K562 (cell line): Measurements from ENCODE around the gene DOCK7. TPM values are rescaled to one million over a fixed set of nuclear protein-coding genes. Genes with fewer than 3 reads are reported as not detected.

Source experiments
- ATAC-seq: fragments of 200-7000 bp; cut with Tn5 transposase; 3 replicates; pipeline ENCODE4 v1.9.1; 2020; ENCODE audit warnings: moderate library complexity
- BruUV-seq: library from RNA; stranded (reverse); fragments of 400-500 nt; replicated peaks from 2 replicates; lab custom pipeline; 2021; lab: Mats Ljungman, UMichigan
- CTCF ChIA-PET: fragments of 300-600 bp; formaldehyde crosslinking; extraction: SDS; loops from one replicate; lab custom pipeline; 2021; ENCODE audit warnings: low intra/inter-chr PET ratio; lab: Yijun Ruan, JAX
- POLR2A ChIA-PET: fragments of 300-600, 350-650 bp; sonication (Branson Sonifier 250); formaldehyde crosslinking; extraction: SDS; loops from one replicate; lab custom pipeline; 2021; ENCODE audit warnings: antibody characterized with exemption, inconsistent platforms; lab: Yijun Ruan, JAX
- DNase-seq, 4 experiments: peaks; one replicate each; pipeline versions ENCODE4 v3.0.0 to v3.0.0-alpha.2; 2011 to 2018; ENCODE audit warnings: low spot score in 3 of 4, mixed read lengths in 3 of 4; ENCODE audit errors: extremely low read depth in 1 of 4
- FAIRE-seq: peaks from 2 replicates; lab custom pipeline; 2011; peaks lifted over from hg19 to GRCh38; lab: Jason Lieb, UNC
- H2AFZ ChIP-seq: 2 replicates; pipeline ENCODE4 v1.6.0; 2011; ENCODE audit warnings: low read depth, low read length, control low read depth, inconsistent platforms
- H3K27ac ChIP-seq: fragments of 200-600 bp; 3 replicates; pipeline ENCODE4 v1.8.0; 2011; ENCODE audit warnings: low read depth, mild to moderate bottlenecking, control low read depth, inconsistent platforms, low read length, moderate library complexity, mixed read lengths; ENCODE audit errors: extremely low read depth
- H3K27me3 ChIP-seq, 2 experiments: fragments of 300-600 bp in 1 of 2; 2 replicates in 1 of 2; 3 replicates in 1 of 2; pipeline versions ENCODE4 v1.6.0 to v1.8.0; 2011; ENCODE audit warnings: inconsistent platforms in 2 of 2, low read length in 2 of 2, mild to moderate bottlenecking in 1 of 2, mixed read lengths in 1 of 2, moderate library complexity in 1 of 2; ENCODE audit not compliant: control insufficient read depth in 2 of 2, insufficient read depth in 2 of 2
- H3K36me3 ChIP-seq: fragments of 300-600 bp; 3 replicates; pipeline ENCODE4 v1.8.0; 2011; ENCODE audit warnings: mild to moderate bottlenecking, low read length, inconsistent platforms; ENCODE audit not compliant: control insufficient read depth, insufficient read depth
- H3K4me1 ChIP-seq, 2 experiments: fragments of 200-600 bp in 1 of 2; replicated peaks in 1 of 2; 2 replicates in 1 of 2; 3 replicates in 1 of 2; pipeline versions ENCODE4 v1.5.1 to v1.8.0; 2011; ENCODE audit warnings: inconsistent platforms in 2 of 2, low read length in 2 of 2, mild to moderate bottlenecking in 1 of 2, mixed read lengths in 1 of 2, moderate library complexity in 1 of 2; ENCODE audit not compliant: control insufficient read depth in 2 of 2, insufficient read depth in 2 of 2
- H3K4me2 ChIP-seq: 2 replicates; pipeline ENCODE4 v1.6.1; 2011; ENCODE audit warnings: low read length, control low read depth, inconsistent platforms, mixed read lengths; ENCODE audit not compliant: insufficient read depth
- H3K4me3 ChIP-seq: fragments of 200-600 bp; sonication (generic), shearing (Covaris generic); 2 replicates; pipeline ENCODE4 v1.5.1; 2016; ENCODE audit warnings: control low read depth, inconsistent platforms
- H3K79me2 ChIP-seq: fragments of 200-600 bp; 3 replicates; pipeline ENCODE4 v1.8.0; 2011; ENCODE audit warnings: low read length, inconsistent platforms; ENCODE audit not compliant: control insufficient read depth, insufficient read depth
- H3K9ac ChIP-seq, 2 experiments: 2 replicates each; pipeline versions ENCODE4 v1.6.0 to v1.6.1; 2011; ENCODE audit warnings: low read depth in 2 of 2, low read length in 2 of 2, control low read depth in 1 of 2, inconsistent platforms in 1 of 2, mild to moderate bottlenecking in 1 of 2, mixed read lengths in 1 of 2; ENCODE audit not compliant: insufficient read depth in 1 of 2
- H3K9me1 ChIP-seq: one replicate; pipeline ENCODE4 v1.6.0; 2011; ENCODE audit warnings: inconsistent platforms, mild to moderate bottlenecking, low read length, moderate library complexity; ENCODE audit not compliant: control insufficient read depth, insufficient read depth
- H3K9me3 ChIP-seq: replicated peaks from 2 replicates; pipeline ENCODE4 v1.5.1; 2011; ENCODE audit warnings: low read depth, low read length, inconsistent platforms; ENCODE audit not compliant: control insufficient read depth, insufficient read depth
- H4K20me1 ChIP-seq: replicated peaks from 2 replicates; pipeline ENCODE4 v1.6.1; 2011; ENCODE audit warnings: low read length, inconsistent platforms, mixed read lengths; ENCODE audit not compliant: control insufficient read depth, insufficient read depth
- BMI1 ChIP-seq: fragments of 150-350 bp; IDR thresholded peaks from 2 replicates; pipeline ENCODE4 v1.6.1; 2014; ENCODE audit warnings: low read length
- ZNF644 ChIP-seq: fragments of 200-800 bp; sonication (Bioruptor generic); IDR thresholded peaks from 2 replicates; pipeline ENCODE4 v1.6.1; 2016; ENCODE audit warnings: low read depth, missing genetic modification characterization, missing compliant biosample characterization
- WGBS: fragments of 100-300 bp; shearing (Covaris generic); methylation state at CpG from one replicate; pipeline ENCODE4 v1.1.6; 2016; ENCODE audit warnings: low coverage, mixed read lengths; ENCODE audit not compliant: insufficient coverage; ENCODE audit errors: missing lambda C conversion rate; 5-methylcytosine and 5-hydroxymethylcytosine counted together
- in situ Hi-C: fragments of 300-500 bp; cut with MboI; formaldehyde crosslinking; loops from 4 replicates; pipeline ENCODE4 v1.15.0; 2018; ENCODE audit warnings: inconsistent platforms, mixed read lengths
- intact Hi-C: fragments of 100-400 bp; cut with micrococcal nuclease; formaldehyde crosslinking; loops from 2 replicates; pipeline ENCODE4 v1.14.2; 2022
- polyA plus RNA-seq, 8 experiments: library from polyadenylated mRNA; depleted of rRNA in 4 of 8; stranded (reverse) in 5 of 8; unstranded in 3 of 8; fragments of >200 nt; fragmentation: Nextera tagmentation in 2 of 8; fragmentation: Illumina TruSeq in 1 of 8; extraction: Ambion mirVana in 2 of 8; extraction: Trizol in 1 of 8; gene quantifications; 2 replicates each; pipeline versions ENCODE4 v1.2.1 to v1.2.3, GENCODE V29; 2011 to 2014; ENCODE audit warnings: inconsistent platforms in 1 of 8, missing spikeins in 1 of 8
- total RNA-seq, 7 experiments: library from RNA; depleted of rRNA in 6 of 7; stranded (reverse); fragments of >200 nt in 6 of 7; fragmentation: Illumina TruSeq in 2 of 7; extraction: Trizol in 2 of 7; gene quantifications; 2 replicates each; pipeline versions ENCODE4 v1.2.1 to v1.2.3, GENCODE V29; 2011 to 2021; ENCODE audit warnings: low replicate concordance in 1 of 7
- TF ChIP-seq, protein P1 (sequence below), 2 experiments: fragments of 450-650 bp; formaldehyde crosslinking in 1 of 2; IDR thresholded peaks; 2 replicates each; pipeline versions ENCODE4 v1.4.0 to v1.6.1; 2014 to 2020; ENCODE audit warnings: mild to moderate bottlenecking in 2 of 2, borderline replicate concordance in 1 of 2, low read depth in 1 of 2

DOCK7 gene
- total and polyA plus RNA-seq, 9 of the 15 experiments (the other 6 are each of a cell fraction or from before 2014, with no cell fraction given) = 4.9 to 35.1 (median 12.6) TPM

DNA sequence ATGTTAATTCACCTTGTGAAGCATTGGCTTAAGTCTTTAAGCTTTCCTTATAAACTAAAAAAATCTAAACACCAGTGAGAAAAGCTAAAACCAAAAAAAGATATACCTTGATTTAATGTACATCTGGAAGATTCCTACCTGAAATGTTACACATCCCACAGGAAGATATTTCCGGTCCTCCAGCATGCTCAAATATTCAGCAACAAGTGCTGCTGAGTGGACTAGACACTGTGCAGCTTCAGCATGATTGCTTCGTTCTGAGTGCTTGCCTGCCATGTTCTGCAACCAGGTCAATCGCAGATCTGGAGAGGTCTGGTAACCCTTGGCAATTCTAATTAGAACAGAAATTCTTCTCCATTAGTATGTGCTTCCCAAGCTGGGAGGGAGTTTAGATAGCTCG, 194.0 kb downstream of the DOCK7 start (continued):
- TF ChIP-seq, protein P1, sequence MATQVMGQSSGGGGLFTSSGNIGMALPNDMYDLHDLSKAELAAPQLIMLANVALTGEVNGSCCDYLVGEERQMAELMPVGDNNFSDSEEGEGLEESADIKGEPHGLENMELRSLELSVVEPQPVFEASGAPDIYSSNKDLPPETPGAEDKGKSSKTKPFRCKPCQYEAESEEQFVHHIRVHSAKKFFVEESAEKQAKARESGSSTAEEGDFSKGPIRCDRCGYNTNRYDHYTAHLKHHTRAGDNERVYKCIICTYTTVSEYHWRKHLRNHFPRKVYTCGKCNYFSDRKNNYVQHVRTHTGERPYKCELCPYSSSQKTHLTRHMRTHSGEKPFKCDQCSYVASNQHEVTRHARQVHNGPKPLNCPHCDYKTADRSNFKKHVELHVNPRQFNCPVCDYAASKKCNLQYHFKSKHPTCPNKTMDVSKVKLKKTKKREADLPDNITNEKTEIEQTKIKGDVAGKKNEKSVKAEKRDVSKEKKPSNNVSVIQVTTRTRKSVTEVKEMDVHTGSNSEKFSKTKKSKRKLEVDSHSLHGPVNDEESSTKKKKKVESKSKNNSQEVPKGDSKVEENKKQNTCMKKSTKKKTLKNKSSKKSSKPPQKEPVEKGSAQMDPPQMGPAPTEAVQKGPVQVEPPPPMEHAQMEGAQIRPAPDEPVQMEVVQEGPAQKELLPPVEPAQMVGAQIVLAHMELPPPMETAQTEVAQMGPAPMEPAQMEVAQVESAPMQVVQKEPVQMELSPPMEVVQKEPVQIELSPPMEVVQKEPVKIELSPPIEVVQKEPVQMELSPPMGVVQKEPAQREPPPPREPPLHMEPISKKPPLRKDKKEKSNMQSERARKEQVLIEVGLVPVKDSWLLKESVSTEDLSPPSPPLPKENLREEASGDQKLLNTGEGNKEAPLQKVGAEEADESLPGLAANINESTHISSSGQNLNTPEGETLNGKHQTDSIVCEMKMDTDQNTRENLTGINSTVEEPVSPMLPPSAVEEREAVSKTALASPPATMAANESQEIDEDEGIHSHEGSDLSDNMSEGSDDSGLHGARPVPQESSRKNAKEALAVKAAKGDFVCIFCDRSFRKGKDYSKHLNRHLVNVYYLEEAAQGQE (IDR thresholded peaks at IDR 0.05; ENCODE audit: borderline replicate concordance) = no peak
- TF ChIP-seq, protein P1 (CRISPR knock-in tag; IDR thresholded peaks at IDR 0.05; ENCODE audit: low read depth) = no peak

DNA sequence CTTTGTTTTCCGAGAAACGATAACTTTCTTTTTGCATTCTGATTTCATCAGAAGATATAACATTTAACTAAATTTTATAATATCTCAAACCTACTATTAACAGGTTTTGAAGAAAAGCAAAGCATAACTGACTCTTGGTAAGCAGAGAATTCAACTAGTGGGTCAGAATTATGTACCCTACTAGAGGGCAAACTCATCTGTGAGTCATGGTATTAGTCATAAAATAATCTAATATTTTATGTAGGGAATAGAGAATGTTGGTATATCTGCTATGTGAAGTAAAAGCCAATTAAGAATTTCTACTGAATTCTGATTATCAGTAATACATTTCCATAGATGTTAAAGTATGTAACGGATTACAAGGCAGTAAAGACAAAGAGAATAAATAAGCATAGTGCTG, 194.5 kb downstream of the DOCK7 start:
- BruUV-seq = no TSS peak

More for the DNA sequence above, 194.5 kb downstream of the DOCK7 start:
- WGBS = 92% methylated on average over 3 of the region's 3 CpGs
- no peak for TF ChIP-seq ZNF644 (tag)
- no peak for TF ChIP-seq BMI1
- no peak overlapping the region for H3K9ac ChIP-seq
- POLR2A ChIA-PET = no interaction called here
- H3K4me1 ChIP-seq = no peaks in the 10 kb centered on the region
- no peak overlapping the region for H3K4me3 ChIP-seq
- no peaks in the 10 kb centered on the region for H3K27me3 ChIP-seq
- FAIRE-seq = no peak
- H2AFZ ChIP-seq = no peak overlapping the region
- no peak overlapping the region for H3K4me2 ChIP-seq
- in situ Hi-C loops = no loop called here
- H3K27ac ChIP-seq = no peak overlapping the region
- CTCF ChIA-PET = no interaction called here
- H3K79me2 ChIP-seq = no peaks in the 10 kb centered on the region
- H3K9me1 ChIP-seq = no peaks in the 10 kb centered on the region
- ATAC-seq = no peak
- H3K9me3 ChIP-seq = no peaks in the 10 kb centered on the region
- intact Hi-C loops = no loop called here
- H4K20me1 ChIP-seq = no peaks in the 10 kb centered on the region
- H3K36me3 ChIP-seq = peaks cover 3% of the 10 kb centered on the region; the same call in 2 of the 3 replicates
- DNase-seq = no peak
